ENCODE measurements around the gene MIER3. TPM values are rescaled to one million over a fixed set of nuclear protein-coding genes. Genes with fewer than 3 reads are reported as not detected.
A peak's percentile ranks its signal among the peaks of the same experiment; 100 is the strongest.

MIER3 gene
- total RNA-seq, 1 donor from 2014 or later = 45.5 TPM

DNA sequence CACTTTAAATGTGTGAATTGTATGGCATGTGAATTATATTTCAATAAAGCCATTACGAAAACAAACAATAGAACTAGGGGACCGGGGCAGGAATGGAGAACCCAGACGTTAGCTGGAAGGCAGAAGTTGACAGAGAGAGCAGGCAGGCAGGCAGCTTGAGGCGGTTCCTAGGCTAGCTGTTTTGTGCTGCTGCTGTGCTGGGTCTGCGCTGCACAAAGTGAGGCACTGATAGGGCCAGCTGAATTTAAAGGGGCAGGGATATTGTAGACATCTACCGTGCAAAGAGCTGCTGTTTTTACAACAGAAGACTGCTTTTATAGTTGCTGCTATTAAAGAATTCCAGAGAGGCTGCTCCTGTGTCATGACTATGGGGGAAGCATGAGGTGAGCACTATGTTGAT lies 21.6 kb upstream of the MIER3 start:
- TF ChIP-seq, protein P1, sequence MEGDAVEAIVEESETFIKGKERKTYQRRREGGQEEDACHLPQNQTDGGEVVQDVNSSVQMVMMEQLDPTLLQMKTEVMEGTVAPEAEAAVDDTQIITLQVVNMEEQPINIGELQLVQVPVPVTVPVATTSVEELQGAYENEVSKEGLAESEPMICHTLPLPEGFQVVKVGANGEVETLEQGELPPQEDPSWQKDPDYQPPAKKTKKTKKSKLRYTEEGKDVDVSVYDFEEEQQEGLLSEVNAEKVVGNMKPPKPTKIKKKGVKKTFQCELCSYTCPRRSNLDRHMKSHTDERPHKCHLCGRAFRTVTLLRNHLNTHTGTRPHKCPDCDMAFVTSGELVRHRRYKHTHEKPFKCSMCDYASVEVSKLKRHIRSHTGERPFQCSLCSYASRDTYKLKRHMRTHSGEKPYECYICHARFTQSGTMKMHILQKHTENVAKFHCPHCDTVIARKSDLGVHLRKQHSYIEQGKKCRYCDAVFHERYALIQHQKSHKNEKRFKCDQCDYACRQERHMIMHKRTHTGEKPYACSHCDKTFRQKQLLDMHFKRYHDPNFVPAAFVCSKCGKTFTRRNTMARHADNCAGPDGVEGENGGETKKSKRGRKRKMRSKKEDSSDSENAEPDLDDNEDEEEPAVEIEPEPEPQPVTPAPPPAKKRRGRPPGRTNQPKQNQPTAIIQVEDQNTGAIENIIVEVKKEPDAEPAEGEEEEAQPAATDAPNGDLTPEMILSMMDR (IDR thresholded peaks at IDR 0.05; ENCODE audit: unreplicated experiment) = no peak
- Mint-ChIP-seq H3K27me3 (peaks cover 5% of the 10 kb centered on the region), H3K27ac (no peak overlapping the region), H3K4me1 (ENCODE audit: low read depth) (peaks cover 8% of the 10 kb centered on the region), H3K9me3 (ENCODE audit: low read depth) (no peaks in the 10 kb centered on the region), H3K4me3 (ENCODE audit: low read depth) (no peak overlapping the region), H3K36me3 (ENCODE audit: insufficient read depth) (no peaks in the 10 kb centered on the region)
- no peak for DNase-seq (ENCODE audit: low spot score, unreplicated experiment)

DNA sequence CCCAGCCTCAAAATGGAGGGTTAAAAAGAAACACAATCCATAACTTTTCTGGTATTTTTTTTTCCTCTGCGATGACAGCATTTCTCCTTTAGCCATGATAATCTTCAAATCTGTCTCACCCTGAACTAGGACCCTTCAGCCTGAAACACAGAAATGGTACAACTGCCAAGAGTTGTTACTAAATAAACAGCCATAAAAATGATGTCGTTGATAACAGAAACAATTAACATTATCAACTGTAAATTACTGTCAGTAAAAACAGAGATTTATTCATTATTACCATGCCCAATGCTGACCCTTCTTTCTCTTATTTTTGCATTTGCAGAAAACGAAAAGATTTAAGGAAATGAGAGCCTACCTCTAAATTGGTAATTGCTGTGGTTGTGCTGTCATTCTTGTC lies 19.4 kb upstream of the MIER3 start:
- H3K4me3 Mint-ChIP-seq (ENCODE audit: low read depth) = no peak overlapping the region
- no peaks in the 10 kb centered on the region for H3K36me3 Mint-ChIP-seq (ENCODE audit: insufficient read depth)
- H3K9me3 Mint-ChIP-seq (ENCODE audit: low read depth) = no peaks in the 10 kb centered on the region
- H3K27me3 Mint-ChIP-seq = peaks cover 5% of the 10 kb centered on the region
- no peak overlapping the region for H3K27ac Mint-ChIP-seq
- TF ChIP-seq, protein P1 (IDR thresholded peaks at IDR 0.05; ENCODE audit: unreplicated experiment) = no peak
- H3K4me1 Mint-ChIP-seq (ENCODE audit: low read depth) = peaks cover 2% of the 10 kb centered on the region
- DNase-seq (ENCODE audit: low spot score, unreplicated experiment) = no peak

DNA sequence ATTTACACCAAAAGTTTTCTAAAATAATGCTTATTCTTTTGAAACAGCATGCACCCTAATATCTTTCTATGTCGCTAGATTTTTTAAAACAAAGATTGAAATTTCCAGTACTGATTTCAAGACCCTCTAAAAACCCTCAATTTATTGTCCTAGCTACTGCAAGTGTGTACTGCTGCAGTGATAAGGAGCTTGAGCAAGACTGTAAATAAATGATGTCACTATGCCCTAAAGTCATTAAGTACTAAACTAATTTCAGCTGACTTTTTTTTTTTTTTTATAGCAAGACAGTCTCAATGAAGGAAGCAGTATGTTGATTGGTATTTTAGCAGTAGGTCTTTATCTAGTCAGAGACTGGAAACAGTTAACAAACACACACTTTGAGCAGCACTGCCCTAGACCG lies 12.2 kb upstream of the MIER3 start:
- H3K27me3 Mint-ChIP-seq = peaks cover 23% of the 10 kb centered on the region
- peaks cover 7% of the 10 kb centered on the region for H3K4me1 Mint-ChIP-seq (ENCODE audit: low read depth)
- TF ChIP-seq, protein P1 (IDR thresholded peaks at IDR 0.05; ENCODE audit: unreplicated experiment) = no peak
- no peaks in the 10 kb centered on the region for H3K9me3 Mint-ChIP-seq (ENCODE audit: low read depth)
- no peak overlapping the region for H3K27ac Mint-ChIP-seq
- DNase-seq (ENCODE audit: low spot score, unreplicated experiment) = no peak
- no peaks in the 10 kb centered on the region for H3K36me3 Mint-ChIP-seq (ENCODE audit: insufficient read depth)
- no peak overlapping the region for H3K4me3 Mint-ChIP-seq (ENCODE audit: low read depth)

DNA sequence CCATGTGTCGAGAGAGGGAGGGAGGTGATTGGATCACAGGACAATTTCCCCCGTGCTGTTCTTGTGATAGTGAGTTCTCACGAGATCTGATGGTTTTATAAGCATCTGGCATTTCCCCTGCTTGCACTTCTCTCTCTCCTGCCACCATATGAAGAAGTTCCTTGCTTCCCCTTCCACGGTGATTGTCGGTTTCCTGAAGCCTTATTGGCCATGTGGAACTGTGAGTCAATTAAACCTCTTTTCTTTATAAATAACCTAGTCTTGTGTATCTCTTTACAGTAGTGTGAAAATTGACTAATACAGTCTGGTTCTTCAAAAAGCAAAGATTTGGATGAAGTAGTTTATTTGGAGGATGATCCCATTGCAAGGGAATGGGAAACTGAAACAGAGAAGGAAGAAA lies 11.3 kb upstream of the MIER3 start:
- Mint-ChIP-seq H3K9me3 (ENCODE audit: low read depth) (no peaks in the 10 kb centered on the region), H3K27me3 (peaks cover 25% of the 10 kb centered on the region), H3K4me1 (ENCODE audit: low read depth) (peaks cover 7% of the 10 kb centered on the region), H3K27ac (peak overlapping the region; percentile 0), H3K36me3 (ENCODE audit: insufficient read depth) (no peaks in the 10 kb centered on the region), H3K4me3 (ENCODE audit: low read depth) (no peak overlapping the region)
- TF ChIP-seq, protein P1 (IDR thresholded peaks at IDR 0.05; ENCODE audit: unreplicated experiment) = no peak
- no peak for DNase-seq (ENCODE audit: low spot score, unreplicated experiment)

DNA sequence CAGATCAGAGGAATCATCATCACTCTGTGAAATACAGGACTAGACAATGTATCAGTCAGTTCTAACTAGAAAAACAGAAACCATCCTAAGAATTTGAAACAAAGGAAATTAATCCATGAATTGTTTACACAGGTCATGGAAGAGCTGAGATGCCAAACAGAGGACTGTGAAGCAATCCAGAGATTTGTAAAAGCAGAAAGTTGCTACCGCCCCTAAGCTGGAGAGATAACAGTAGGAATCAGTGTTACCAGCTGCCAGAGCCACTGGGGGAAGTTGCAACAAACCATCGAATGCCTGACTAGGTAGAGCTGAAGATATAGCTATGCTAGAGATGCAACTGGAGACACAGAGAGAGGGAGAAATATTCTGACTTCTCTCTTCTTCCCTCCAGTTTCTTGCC lies 10.4 kb upstream of the MIER3 start:
- Mint-ChIP-seq H3K4me3 (ENCODE audit: low read depth) (no peak overlapping the region), H3K9me3 (ENCODE audit: low read depth) (no peaks in the 10 kb centered on the region), H3K4me1 (ENCODE audit: low read depth) (peaks cover 7% of the 10 kb centered on the region), H3K27me3 (peaks cover 32% of the 10 kb centered on the region), H3K36me3 (ENCODE audit: insufficient read depth) (no peaks in the 10 kb centered on the region), H3K27ac (no peak overlapping the region)
- TF ChIP-seq, protein P1 (IDR thresholded peaks at IDR 0.05; ENCODE audit: unreplicated experiment) = no peak
- no peak for DNase-seq (ENCODE audit: low spot score, unreplicated experiment)

All from progenitor cell of endocrine pancreas (in vitro differentiated cells).